GM21576 (cell line): Measurements from ENCODE around the gene UVRAG.

ENCODE experiments used
- ATAC-seq: cut with Tn5 transposase; IDR thresholded peaks from one replicate; pipeline ENCODE4 v1.9.1; 2021; ENCODE audit warnings: mild to moderate bottlenecking, moderate library complexity; ENCODE audit not compliant: unreplicated experiment

UVRAG gene

GRCh38 chr11:76157891-76158290, 342.9 kb downstream of the UVRAG start:
- no peak for ATAC-seq

- ATAC-seq, result no peak
Measured at GRCh38 chr11:76158394-76159302, 343.6 kb downstream of the UVRAG start.

GRCh38 chr11:76159303-76159937, 344.4 kb downstream of the UVRAG start:
- no peak for ATAC-seq

GRCh38 chr11:76159983-76160661, 345.1 kb downstream of the UVRAG start:
- no peak for ATAC-seq

GRCh38 chr11:76160856-76161255, 345.8 kb downstream of the UVRAG start:
- ATAC-seq, result no peak

- no peak for ATAC-seq
Measured at GRCh38 chr11:76161261-76161961, 346.4 kb downstream of the UVRAG start.

- no peak for ATAC-seq
Measured at GRCh38 chr11:76162336-76163288, 347.6 kb downstream of the UVRAG start.

GRCh38 chr11:76163289-76163880, 348.4 kb downstream of the UVRAG start:
- no peak for ATAC-seq

GRCh38 chr11:76164081-76164480, 349.1 kb downstream of the UVRAG start:
- no peak for ATAC-seq

GRCh38 chr11:76164861-76165751, 350.1 kb downstream of the UVRAG start:
- ATAC-seq, result no peak

- ATAC-seq, result no peak
Measured at GRCh38 chr11:76166314-76166713, 351.3 kb downstream of the UVRAG start.

- no peak for ATAC-seq
Measured at GRCh38 chr11:76167590-76167989, 352.6 kb downstream of the UVRAG start.

GRCh38 chr11:76169473-76169896, 354.5 kb downstream of the UVRAG start:
- no peak for ATAC-seq

GRCh38 chr11:76170468-76170867, 355.5 kb downstream of the UVRAG start:
- ATAC-seq, result no peak

GRCh38 chr11:76172583-76172982, 357.6 kb downstream of the UVRAG start:
- ATAC-seq, result no peak

GRCh38 chr11:76173663-76174062, 358.7 kb downstream of the UVRAG start:
- ATAC-seq, result no peak

- ATAC-seq, result no peak
Measured at GRCh38 chr11:76174330-76174729, 359.3 kb downstream of the UVRAG start.

- no peak for ATAC-seq
Measured at GRCh38 chr11:76175783-76176182, 360.8 kb downstream of the UVRAG start.
